Measurements from ENCODE around the gene APOBEC3G. TPM values are rescaled to one million over a fixed set of nuclear protein-coding genes. Genes with fewer than 3 reads are reported as not detected.
"Not testable (repeated sequence)": the region's sequence is repeated elsewhere in the genome, so short reads cannot be mapped to it uniquely, and the experiment has no call there.

APOBEC3G gene
- total and polyA plus RNA-seq, 2 of the 4 experiments (the other 2 are of a cell fraction) = 5.3 to 7.0 TPM

- CTCF ChIA-PET = interaction anchor here (0.6 kb wide), 1 partner anchor 37 kb away, joined by 4 read pairs; no protein-coding TSS in a partner anchor
- H3K4me2 ChIP-seq (ENCODE audit: low read depth, low read length); H2BK20ac ChIP-seq (ENCODE audit: low read depth, low read length); H2AK5ac ChIP-seq (ENCODE audit: low read depth, low read length); H3K27ac ChIP-seq (ENCODE audit: insufficient read depth, low read length); H2AK9ac ChIP-seq (replicated peaks; ENCODE audit: low read depth, low read length, poor library complexity); H2BK15ac ChIP-seq (ENCODE audit: low read depth, low read length); H2BK120ac ChIP-seq (ENCODE audit: low read depth, low read length); H3K4me1 ChIP-seq (ENCODE audit: control insufficient read depth, insufficient read depth, low read length); H2AFZ ChIP-seq (replicated peaks; ENCODE audit: low read length, poor library complexity); H2BK5ac ChIP-seq (ENCODE audit: low read depth, low read length, poor library complexity, severe bottlenecking); H4K20me1 ChIP-seq (ENCODE audit: insufficient read depth, low read length); H3K18ac ChIP-seq (ENCODE audit: low read depth, low read length); H3K23ac ChIP-seq (ENCODE audit: low read depth, low read length); DNase-seq; H4K8ac ChIP-seq (ENCODE audit: low read depth in 2 of 2, low read length in 2 of 2); H3K9me3 ChIP-seq (ENCODE audit: control insufficient read depth, insufficient read depth, low read length); H3K9me1 ChIP-seq (ENCODE audit: insufficient read depth, low read length); H3K56ac ChIP-seq (ENCODE audit: extremely low read depth, insufficient read depth, low read length); POLR2A ChIA-PET (ENCODE audit: unreplicated experiment); H3K4ac ChIP-seq (ENCODE audit: low read depth, low read length); dilution Hi-C loops (cut with HindIII; ENCODE audit: low sequenced_read_pairs, unreplicated experiment); H3K14ac ChIP-seq (replicated peaks; ENCODE audit: low read depth, low read length); H4K91ac ChIP-seq (ENCODE audit: insufficient read depth, low read depth, low read length); H4K5ac ChIP-seq (ENCODE audit: low read depth, low read length); intact Hi-C loops (cut with micrococcal nuclease); in situ Hi-C loops (cut with MboI; ENCODE audit: low sequenced_read_pairs); H3K4me3 ChIP-seq (ENCODE audit: insufficient read depth, low read depth, low read length); BruUV-seq (replicated peaks); H3K9ac ChIP-seq (ENCODE audit: low read depth, low read length); ATAC-seq (ENCODE audit: low read depth); H3K27me3 ChIP-seq (ENCODE audit: control insufficient read depth, insufficient read depth, low read length): not testable (repeated sequence)
- Histone ChIP-seq H3K36me3 (ENCODE audit: control insufficient read depth, insufficient read depth, low read length) (peaks cover 14% of the 10 kb centered on the region), H3K79me1 (ENCODE audit: low read depth in 1 of 2, low read length in 2 of 2) (peaks cover 15 to 16% of the 10 kb centered on the region in 2 experiments)
- 75% methylated on average over 7 of the region's 14 CpGs; no CpG with 5 or more reads in 1 of the 2 experiments for WGBS, 2 experiments (ENCODE audit: extremely low coverage in 2 of 2, insufficient read length in 1 of 2)
These were observed 31.9 kb upstream of the APOBEC3G start for GRCh38 chr22:39045136-39045535.

- H3K18ac ChIP-seq (ENCODE audit: low read depth, low read length); CTCF ChIA-PET; H2BK20ac ChIP-seq (ENCODE audit: low read depth, low read length); H3K9ac ChIP-seq (ENCODE audit: low read depth, low read length); H3K4me3 ChIP-seq (ENCODE audit: insufficient read depth, low read depth, low read length); H2AFZ ChIP-seq (replicated peaks; ENCODE audit: low read length, poor library complexity); H4K5ac ChIP-seq (ENCODE audit: low read depth, low read length); H3K4me2 ChIP-seq (ENCODE audit: low read depth, low read length); H3K27me3 ChIP-seq (ENCODE audit: control insufficient read depth, insufficient read depth, low read length); H2BK5ac ChIP-seq (ENCODE audit: low read depth, low read length, poor library complexity, severe bottlenecking); H3K4me1 ChIP-seq (ENCODE audit: control insufficient read depth, insufficient read depth, low read length); H3K4ac ChIP-seq (ENCODE audit: low read depth, low read length); H3K9me1 ChIP-seq (ENCODE audit: insufficient read depth, low read length); H2BK120ac ChIP-seq (ENCODE audit: low read depth, low read length); H4K8ac ChIP-seq (ENCODE audit: low read depth in 2 of 2, low read length in 2 of 2); BruUV-seq (replicated peaks); H2AK9ac ChIP-seq (replicated peaks; ENCODE audit: low read depth, low read length, poor library complexity); H4K20me1 ChIP-seq (ENCODE audit: insufficient read depth, low read length); H3K27ac ChIP-seq (ENCODE audit: insufficient read depth, low read length); H3K36me3 ChIP-seq (ENCODE audit: control insufficient read depth, insufficient read depth, low read length); H3K9me3 ChIP-seq (ENCODE audit: control insufficient read depth, insufficient read depth, low read length); H3K79me1 ChIP-seq (ENCODE audit: low read depth in 1 of 2, low read length in 2 of 2); H2AK5ac ChIP-seq (ENCODE audit: low read depth, low read length); H4K91ac ChIP-seq (ENCODE audit: insufficient read depth, low read depth, low read length); DNase-seq; in situ Hi-C loops (cut with MboI; ENCODE audit: low sequenced_read_pairs); intact Hi-C loops (cut with micrococcal nuclease); POLR2A ChIA-PET (ENCODE audit: unreplicated experiment); ATAC-seq (ENCODE audit: low read depth); H3K23ac ChIP-seq (ENCODE audit: low read depth, low read length); H3K14ac ChIP-seq (replicated peaks; ENCODE audit: low read depth, low read length); H2BK15ac ChIP-seq (ENCODE audit: low read depth, low read length); dilution Hi-C loops (cut with HindIII; ENCODE audit: low sequenced_read_pairs, unreplicated experiment); H3K56ac ChIP-seq (ENCODE audit: extremely low read depth, insufficient read depth, low read length): not testable (repeated sequence)
- 96% methylated on average over 5 of the region's 7 CpGs; no CpG with 5 or more reads in 1 of the 2 experiments for WGBS, 2 experiments (ENCODE audit: extremely low coverage in 2 of 2, insufficient read length in 1 of 2)
These were observed 27.6 kb upstream of the APOBEC3G start for GRCh38 chr22:39049486-39049885.
